HG03045 (cell line): ENCODE results near the gene PDHA1.

Source experiments
- ATAC-seq: cut with Tn5 transposase; IDR thresholded peaks from one replicate; pipeline ENCODE4 v1.9.1; 2021; ENCODE audit warnings: mild to moderate bottlenecking, moderate library complexity; ENCODE audit not compliant: unreplicated experiment

The PDHA1 gene

DNA sequence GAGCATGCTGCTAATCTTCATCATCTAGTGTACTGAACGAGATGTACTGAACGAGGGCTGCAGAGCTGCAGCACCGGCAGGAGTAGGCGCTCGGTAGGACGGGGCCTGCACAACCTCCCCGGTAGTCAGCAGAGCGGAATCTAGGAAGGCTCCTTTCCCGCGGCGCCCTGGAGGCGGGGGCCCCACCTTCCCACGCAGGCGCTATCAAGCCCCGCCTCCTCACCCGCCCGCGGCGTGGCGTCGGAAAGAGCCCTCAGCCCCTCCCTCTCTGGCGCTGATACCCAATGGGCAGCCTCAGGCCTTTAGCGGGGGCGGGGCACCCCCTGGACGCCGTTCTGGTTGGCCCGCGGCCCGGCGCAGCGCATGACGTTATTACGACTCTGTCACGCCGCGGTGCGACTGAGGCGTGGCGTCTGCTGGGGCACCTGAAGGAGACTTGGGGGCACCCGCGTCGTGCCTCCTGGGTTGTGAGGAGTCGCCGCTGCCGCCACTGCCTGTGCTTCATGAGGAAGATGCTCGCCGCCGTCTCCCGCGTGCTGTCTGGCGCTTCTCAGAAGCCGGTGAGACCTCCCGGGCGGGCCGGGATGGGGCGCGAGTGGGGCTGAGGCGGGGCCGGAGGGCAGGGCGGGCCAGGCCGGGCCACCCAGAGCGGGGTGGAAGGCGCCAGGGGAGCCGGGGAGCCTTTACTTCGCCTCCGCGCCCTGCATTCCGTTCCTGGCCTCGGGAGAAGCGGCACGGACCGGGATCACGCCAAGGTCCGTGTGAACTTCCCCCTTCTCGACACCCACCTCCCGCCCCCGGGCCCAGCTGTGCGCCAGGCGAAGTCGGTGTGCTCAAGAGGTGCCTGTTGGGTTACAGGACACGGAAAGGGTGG, at the start of gene PDHA1:
PDHA1 (plus strand) TSS at position 393 of the 874 bp plus-strand sequence; CDS start at position 504, 111 bp downstream.
- peak; percentile 99 for ATAC-seq

DNA sequence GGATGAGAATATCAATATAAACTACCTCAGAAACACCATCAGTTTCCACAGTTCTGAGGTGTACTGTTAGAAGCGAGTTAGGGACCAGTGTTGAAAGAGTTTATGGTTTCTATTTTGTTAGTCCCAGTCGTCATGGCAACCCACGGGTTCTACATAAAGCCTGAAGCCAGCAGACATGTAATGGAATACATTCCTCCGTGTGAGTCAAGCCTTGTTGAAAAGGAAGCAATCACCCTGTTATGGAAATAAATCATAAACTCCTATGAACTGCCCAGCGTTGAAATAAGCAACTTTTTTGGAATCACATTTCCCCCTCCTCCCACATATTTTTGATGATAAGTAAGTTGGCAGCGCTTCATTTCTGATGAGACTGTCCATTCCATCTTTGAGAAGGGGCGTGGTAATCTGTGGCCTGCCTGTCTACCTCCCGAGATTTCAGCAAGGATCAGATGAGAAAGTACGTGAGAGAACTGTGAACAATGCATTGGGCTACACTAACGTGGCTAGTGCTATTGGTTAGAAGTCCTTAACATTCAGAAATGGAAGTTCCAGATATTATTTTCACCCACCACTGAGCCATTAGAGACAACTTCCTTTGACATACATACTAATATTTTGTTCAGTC, 40.4 kb upstream of the PDHA1 start:
- ATAC-seq, result no peak

DNA sequence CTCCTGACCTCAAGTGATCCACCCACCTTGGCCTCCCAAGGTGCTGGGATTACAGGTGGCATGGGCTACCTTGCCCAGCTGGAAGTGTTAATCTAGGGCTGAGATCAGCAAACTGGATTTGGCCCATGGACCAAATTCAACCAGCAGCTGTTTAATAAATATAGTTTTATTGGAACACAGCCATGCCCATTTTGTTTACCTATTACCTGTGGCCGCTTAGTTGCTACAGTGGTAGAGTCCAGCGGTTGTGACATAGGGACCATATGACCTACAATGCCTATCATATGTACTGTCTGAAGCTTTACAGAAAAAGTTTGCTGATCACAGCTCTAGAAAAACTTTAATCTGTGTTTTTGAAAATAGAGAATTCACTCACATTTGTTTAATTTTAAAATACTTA, 17.2 kb upstream of the PDHA1 start:
- ATAC-seq, result no peak

DNA sequence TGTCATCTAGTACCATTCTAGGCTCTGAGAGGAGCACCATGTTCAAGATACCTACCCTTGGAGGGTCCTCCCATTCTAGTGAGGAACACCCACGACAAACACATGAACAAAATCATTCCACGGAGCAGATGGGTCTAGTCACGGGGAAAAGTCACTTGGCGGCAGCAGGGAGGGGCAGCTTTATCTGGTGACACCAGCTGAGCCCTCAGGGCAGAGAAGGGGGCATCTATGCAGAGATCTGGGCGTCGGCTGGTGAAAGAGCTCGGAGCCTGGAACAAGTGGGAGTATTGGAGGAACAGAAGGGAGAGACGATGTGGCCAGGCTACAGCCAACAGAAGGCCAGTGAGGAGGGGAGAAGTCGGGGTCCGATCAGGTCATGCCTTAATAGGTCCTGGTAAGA, 11.9 kb upstream of the PDHA1 start:
- ATAC-seq, result no peak

DNA sequence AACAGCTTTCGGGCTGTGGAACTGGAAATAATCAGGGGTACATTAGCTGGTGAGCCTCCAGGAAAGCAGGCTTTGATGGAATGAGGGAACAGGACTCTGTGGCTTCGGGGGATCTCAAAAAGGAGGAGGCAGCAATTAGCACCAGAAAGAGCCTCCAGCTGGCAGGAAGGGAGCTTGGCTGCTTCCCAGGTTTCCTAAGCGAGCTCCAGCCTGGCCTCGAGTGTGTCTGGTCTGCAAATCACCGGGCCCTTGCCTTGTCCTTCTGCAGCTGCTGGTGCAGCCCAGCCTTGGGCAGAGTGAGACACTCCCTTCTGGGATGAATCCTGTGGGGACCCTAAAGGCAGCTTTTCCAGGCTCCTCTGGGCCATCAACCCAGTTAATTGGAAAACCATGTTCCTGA, 10.7 kb upstream of the PDHA1 start:
- ATAC-seq, result no peak

DNA sequence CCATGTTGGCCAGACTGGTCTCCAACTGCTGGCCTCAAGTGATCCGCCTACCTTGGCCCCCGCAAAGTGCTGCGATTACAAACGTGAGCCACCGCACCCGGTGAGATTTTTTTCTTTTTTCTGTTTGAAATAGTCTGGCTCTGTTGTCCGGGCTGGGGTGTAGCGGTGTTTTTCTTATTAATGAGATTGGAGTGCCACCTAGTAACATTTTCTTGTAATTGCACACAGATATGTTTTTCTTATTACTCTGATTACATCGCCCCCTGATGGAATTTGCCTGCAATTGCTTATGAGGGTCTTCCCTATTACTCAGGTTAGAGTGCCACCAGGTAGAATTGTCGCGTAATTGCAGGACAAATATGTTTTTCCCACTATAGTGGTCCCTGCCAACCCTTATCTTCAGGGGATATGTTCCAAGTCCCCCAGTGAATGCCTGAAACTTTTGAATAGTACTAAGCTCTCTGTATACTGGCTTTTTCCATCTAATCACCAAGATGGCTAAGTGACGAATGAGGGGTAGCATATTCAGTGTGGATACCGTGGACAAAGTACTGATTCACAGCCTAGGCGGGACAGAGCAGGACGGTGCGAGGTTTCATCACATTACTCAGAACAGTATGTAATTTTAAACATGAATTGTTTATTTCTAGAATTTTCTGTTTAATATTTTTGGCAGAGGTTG, 8.6 kb upstream of the PDHA1 start:
- ATAC-seq, result no peak

DNA sequence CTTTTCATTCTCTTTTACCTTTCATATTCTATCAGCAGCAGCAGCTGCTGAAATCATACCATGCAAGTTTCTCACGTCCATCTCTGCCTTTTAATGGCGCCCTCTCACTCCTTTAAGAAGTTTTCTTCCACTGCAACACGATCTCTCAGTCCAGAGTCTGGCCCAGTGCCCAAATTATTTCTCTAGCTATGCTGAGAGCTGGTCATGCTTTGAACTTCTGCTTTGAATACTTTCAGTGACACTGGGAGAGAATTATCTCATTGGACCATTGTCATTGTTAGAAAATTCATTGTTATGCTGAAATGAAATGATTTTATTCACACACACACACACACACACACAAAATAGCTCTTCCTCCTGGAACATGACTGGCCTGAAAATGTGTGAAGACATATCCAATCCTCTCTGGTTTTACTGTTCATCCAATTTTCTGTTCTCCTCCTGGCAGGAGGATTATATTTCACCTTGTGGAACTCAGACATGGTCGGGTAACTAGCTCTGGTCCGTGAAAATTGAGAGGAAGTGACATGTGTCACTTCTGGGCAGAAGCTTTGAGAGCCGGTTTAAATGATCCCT, 1.3 kb upstream of the PDHA1 start:
- ATAC-seq, result no peak

DNA sequence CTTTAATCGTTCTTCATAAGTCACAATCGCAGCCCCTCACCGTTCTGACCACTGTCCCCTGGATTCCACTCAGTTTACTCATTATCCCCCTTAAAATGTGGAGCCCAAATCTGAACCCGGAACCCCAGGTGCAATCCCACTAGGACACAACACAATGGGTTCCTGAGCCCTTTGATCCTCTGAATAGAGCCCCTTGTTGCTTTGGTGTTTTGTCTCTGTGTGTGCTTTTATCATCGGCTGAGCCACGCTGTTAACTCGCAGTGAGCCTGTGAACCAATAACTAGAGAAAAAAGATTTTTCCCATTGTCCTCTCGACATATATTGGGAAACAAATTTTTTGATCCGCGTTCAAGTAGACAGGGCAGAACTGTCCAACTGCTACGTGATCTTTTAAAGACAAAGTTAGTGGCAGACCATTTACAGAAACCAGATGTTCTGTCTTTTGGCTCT, 617 bp upstream of the PDHA1 start:
- ATAC-seq, result no peak

DNA sequence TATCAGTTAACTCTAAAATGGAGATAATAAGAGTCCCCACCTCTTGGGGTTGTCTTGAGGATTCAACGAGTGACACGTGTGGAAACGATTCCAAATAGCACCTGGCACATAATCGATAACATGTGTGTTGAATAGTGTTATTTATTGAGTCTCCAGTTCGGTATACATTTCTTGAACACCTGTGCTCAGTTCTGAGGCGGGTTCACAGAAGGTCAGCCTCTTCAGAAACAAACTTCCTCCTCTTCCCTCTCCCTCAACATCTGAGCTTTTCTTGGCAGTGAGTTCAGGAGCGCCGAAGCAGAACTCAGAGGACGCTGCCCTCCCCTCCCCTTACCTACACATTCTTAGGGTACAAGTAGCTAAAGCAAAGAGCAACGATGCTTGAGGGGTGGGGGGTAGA, 934 bp downstream of the PDHA1 start:
- ATAC-seq, result no peak

DNA sequence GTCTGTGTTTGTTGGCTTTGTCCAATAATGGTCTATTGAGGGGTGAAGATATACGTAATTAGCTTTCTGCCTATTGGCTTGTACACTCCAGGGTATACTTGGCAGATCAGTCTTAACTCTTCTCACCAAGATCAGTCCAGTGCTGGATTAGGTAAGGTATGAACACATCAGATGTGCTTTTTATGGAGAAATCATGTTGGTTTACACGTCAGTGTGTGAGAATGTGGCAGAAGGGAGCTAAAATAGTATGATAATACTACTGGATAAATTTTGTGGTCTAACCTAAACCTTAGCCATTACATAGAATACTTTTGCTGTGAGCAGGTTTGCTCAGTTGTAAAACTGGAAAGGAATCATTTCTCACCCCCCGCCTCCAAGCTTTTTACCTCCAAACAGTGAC, 4.2 kb downstream of the PDHA1 start:
- ATAC-seq, result no peak

DNA sequence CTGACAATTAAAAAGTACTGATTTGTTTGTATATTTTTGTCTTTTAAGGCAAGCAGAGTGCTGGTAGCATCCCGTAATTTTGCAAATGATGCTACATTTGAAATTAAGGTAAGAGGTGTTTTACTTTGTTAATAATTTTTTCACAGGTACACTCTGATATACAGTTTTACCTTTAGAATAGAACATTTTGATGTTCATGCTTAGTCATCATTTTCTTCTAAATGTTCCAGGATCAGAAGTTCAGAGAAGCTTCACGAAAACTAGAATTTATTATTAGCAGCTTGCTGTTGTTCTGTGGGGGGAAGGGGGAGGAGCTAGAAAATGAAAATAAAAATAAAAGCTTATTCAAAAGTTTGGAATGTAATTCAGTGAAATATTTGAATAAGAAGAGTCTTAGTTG, 5.5 kb downstream of the PDHA1 start:
- ATAC-seq, result no peak

DNA sequence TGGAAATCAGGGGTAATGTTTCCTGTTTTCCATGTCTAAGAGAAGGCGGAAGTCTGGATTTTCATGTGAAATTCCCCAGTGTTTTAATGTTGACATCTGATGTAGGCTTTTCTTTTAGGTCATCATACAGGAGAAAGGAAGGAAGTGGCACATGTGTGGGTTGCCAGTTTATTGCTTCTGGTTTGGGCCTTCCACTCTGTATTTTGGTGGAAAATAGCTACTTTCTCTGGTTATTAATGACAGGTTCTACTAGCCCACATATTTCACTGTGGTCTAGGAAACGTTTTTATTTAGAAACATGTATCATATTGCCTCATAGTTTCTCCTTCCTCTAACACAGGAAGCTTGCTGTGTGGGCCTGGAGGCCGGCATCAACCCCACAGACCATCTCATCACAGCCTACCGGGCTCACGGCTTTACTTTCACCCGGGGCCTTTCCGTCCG, 7.2 kb downstream of the PDHA1 start:
- peak; percentile 77 for ATAC-seq

DNA sequence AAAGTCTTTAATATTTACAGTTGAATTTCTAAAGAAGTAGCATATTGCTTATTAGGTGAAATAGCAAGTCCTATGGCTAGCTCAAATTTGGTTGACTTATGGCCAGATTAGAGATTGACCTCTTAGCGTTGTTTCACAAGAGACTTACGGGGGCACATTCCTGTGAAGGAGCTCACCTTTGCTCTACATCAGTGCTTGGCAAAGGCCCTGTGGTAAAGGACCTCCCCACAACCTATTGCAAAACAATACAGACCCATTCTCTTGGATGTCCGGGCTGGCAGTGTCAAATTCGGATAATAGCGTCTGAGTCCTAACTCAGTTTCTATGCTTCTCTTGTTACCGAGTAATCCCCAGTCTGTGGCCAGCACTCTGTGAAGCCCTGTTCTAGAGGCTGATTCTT, 10.9 kb downstream of the PDHA1 start:
- no peak for ATAC-seq

DNA sequence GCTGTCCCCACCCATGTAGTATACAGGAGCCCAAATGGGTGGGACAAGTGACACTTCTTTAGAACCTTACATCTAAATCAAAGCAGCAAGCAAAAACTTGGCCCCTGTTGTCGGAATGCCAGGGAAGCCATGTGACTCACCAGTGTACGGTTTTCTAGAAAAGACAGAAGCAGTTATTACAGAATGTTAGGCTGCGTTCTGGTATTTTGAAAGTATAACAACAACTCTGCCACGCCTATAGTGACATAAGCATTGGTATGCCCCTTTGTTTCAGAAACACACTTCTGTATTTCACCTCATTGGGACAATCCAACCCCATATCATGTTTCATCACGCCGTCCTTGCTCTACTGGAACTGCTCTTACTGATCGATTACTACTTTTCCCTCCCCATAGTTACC, 14.8 kb downstream of the PDHA1 start:
- ATAC-seq, result no peak

DNA sequence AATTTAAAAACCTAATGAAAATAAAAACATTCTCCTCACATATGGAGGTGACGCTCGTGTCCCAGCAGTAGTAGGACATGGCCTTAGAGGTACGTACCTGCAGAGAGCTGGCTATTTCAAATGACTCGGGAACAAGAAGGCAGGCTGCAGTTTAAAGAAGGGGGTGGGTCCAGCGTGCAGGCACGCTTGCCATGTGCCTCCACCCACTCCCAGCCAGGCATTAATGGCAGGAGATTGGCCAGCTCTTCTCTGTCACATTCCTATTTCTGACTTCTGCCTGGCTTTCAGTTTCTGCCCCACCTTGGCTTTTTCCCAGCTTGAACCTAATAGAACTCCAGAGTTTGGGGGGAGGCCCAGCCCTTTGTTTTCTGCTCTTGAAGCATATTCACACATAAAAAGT, 17.2 kb downstream of the PDHA1 start:
- no peak for ATAC-seq

DNA sequence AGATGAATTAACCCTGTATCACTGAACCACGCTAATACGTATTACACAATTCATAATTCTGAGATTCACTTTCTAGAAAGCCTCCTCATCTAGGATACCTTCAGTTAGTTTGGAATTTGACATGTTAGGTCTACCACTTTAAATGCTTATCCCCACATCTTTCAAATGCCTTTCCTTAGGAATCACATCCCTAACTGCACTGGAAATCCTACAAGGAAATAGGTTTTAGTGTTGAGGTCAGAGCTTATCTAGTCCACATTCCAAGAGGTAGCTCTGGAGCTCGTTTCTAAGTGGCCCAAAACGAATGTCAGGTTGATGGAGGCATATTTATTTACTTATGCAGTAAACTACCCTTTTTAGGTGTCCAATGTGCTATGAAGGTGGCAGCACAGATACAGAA, 18.0 kb downstream of the PDHA1 start:
- no peak for ATAC-seq

DNA sequence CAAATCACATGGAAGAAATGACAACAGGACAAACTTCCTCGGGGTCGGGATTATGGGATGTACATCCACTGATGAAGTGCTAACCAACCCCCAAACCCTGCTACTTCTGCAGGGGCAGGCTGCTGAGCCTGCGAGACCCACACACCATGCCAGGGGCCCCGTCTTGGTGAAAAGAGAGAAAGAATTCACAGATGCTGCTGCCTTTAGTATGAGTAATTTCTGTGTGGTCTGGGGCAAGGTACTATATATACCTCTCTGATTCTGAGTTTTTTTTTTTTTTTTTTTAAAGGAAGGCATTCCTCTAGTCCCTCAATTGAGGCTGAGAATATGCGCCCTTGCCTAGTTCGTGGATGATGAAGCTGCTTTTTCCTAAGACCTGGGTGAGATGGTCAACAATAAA, 24.8 kb downstream of the PDHA1 start:
- ATAC-seq, result no peak

DNA sequence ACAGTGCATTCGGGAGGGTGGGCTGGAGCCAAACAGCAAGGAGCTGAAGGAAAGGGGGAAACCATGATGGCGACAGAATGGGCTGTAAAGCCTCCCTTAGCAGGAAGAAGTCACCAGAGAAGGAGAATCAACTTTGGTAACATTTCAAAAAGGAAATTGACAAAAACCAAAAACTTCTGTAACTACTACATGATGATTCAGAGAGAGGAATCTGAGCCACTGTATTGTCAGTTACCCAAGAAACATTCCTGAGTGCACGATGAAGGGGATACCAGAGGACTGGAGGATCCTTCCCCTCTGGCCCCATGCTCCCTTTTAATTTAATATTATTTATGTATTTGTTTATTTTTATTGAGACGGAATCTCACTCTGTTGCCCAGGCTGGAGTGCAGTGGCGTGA, 26.3 kb downstream of the PDHA1 start:
- ATAC-seq, result no peak

DNA sequence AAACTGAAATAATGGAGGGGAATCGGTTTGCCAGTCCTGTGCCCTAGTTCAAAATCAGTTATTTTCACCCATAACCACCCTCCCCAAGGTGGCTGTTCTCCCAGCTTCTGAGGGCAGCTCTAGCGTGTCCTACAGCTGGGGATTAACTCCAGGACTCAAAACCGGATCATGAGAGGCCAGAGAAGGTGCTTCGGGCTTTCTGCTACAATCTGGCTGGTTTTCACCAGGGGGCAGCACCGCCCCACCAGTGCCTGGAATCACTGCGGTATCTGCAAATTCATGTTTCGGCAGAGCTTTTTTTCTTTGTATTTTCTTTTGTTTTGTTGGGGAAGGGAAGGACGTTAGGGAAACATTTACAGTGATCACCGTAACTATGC, 28.4 kb downstream of the PDHA1 start:
- no peak for ATAC-seq

DNA sequence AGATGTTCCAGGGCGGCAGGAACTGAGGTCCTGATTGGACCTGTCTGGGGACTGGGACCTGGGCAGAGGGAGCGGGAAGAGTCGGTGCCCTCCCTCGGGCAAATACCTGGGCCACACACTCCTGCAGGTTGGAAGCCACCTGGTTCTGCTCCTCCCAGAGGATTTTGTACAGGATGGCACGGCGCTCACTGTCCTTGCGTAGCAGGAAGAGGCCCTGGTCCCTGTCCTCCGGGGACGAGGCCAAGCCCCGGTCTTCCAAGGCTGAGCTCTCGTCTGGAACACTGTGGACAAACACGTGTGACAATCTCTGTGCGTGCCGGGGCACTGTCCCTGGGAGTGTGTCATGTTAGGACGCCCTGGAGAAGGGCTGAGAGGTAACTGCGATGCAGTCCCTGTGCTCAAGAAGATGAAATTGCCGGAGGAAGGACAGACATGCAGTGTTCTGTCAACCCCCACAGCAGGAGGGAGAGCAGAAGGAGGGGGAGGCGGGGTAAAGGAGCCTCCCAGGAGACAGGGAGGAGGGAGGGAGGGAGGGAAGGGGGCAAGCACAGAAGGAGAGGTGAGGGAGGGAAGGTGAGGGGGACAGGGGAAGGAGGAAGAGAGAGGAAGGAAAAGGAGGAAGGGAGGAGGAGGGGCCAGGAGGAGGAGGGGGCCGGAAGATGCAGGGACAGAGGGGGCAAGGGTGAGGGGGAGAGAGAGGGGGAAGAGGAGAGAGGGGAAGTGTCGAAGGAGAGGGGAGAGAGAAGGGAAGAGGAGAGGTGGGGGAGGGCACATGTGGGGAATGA, 29.0 kb downstream of the PDHA1 start:
- ATAC-seq, result no peak
